ENCODE results near the gene THRB.

Gene THRB

DNA sequence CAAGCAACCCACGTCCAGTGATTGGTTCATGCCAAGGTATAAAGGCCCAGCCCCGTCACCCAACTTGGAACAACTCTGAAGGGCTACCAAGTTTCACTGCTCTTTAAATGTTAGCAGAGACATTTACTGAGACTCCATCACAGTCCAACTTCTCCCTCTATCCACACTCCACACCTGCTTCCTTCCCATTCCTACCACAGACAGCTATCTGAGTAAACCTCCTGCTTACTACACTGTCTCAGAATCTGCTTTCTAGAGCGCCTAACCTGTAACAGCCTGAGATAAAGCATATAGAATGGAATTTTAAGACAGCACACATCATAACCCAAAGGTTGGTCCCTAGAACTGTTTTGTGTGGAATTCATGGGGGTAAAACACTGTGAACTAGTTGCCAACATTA lies 106.5 kb downstream of the THRB start:
- 0 out of 2 replicates have a peak, but pooled peaks cover 3% of the 10 kb centered on the region for H3K36me3 ChIP-seq (ENCODE audit: insufficient read depth, low read length)
- no peak overlapping the region for H3K9ac ChIP-seq (ENCODE audit: low read depth, low read length)
- no peaks in the 10 kb centered on the region for H3K9me3 ChIP-seq (ENCODE audit: control insufficient read depth, insufficient read depth, low read length)
- H3K4me1 ChIP-seq (ENCODE audit: insufficient read depth, low read length), result no peaks in the 10 kb centered on the region; the same call in 1 of the 2 replicates

DNA sequence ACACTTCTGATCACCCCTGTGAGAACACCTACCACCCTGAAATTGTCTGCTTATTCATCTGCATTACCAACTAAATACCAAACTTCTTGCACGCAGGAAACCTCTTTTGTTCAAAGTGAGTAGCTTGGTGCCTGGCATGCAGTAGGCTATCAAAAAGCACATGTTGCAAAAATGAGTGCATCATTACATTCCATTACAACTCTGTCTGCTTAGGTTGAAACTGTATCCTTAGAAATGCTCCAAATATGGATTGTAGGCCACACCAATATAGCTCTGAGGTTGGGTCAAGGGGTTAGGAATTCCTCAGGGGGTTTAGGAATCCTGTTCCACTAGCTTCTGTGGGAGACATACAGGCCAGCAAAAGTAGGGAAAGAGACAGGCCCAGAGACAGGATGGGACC lies 107.2 kb downstream of the THRB start:
- no peaks in the 10 kb centered on the region; the same call in 1 of the 2 replicates for H3K4me1 ChIP-seq (ENCODE audit: insufficient read depth, low read length)
- 0 out of 2 replicates have a peak, but pooled peaks cover 3% of the 10 kb centered on the region for H3K36me3 ChIP-seq (ENCODE audit: insufficient read depth, low read length)
- H3K9me3 ChIP-seq (ENCODE audit: control insufficient read depth, insufficient read depth, low read length), result no peaks in the 10 kb centered on the region
- no peak overlapping the region for H3K9ac ChIP-seq (ENCODE audit: low read depth, low read length)

GRCh38 chr3:24387000-24387399 lies 107.7 kb downstream of the THRB start:
- H3K9ac ChIP-seq (ENCODE audit: low read depth, low read length), result no peak overlapping the region
- H3K36me3 ChIP-seq (ENCODE audit: insufficient read depth, low read length), result 0 out of 2 replicates have a peak, but pooled peaks cover 3% of the 10 kb centered on the region
- no peaks in the 10 kb centered on the region; the same call in 1 of the 2 replicates for H3K4me1 ChIP-seq (ENCODE audit: insufficient read depth, low read length)
- no peaks in the 10 kb centered on the region for H3K9me3 ChIP-seq (ENCODE audit: control insufficient read depth, insufficient read depth, low read length)

DNA sequence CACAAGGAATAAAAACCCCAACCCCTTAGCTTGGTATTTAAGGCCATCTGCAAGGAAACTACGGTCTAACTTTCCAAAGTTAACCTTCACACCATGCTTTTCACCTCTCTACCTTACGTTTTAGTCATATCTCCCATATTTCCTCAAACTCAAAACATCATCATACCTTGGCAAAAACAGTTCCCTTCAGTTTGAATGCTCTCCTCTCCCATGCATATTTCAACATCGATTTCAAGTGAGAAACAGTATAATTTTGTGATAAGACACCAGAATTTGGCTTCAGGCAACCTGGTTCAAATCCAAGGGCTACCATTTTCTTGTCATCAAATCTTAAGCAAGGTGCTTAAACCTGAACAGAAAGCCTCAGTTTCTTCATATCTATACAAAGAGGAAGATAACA lies 108.2 kb downstream of the THRB start:
- Histone ChIP-seq H3K4me1 (ENCODE audit: insufficient read depth, low read length) (no peaks in the 10 kb centered on the region; the same call in 1 of the 2 replicates), H3K36me3 (ENCODE audit: insufficient read depth, low read length) (0 out of 2 replicates have a peak, but pooled peaks cover 3% of the 10 kb centered on the region), H3K9me3 (ENCODE audit: control insufficient read depth, insufficient read depth, low read length) (no peaks in the 10 kb centered on the region), H3K9ac (ENCODE audit: low read depth, low read length) (no peak overlapping the region)

- Histone ChIP-seq H3K4me1 (ENCODE audit: insufficient read depth, low read length) (no peaks in the 10 kb centered on the region; the same call in 1 of the 2 replicates), H3K9ac (ENCODE audit: low read depth, low read length) (no peak overlapping the region), H3K9me3 (ENCODE audit: control insufficient read depth, insufficient read depth, low read length) (no peaks in the 10 kb centered on the region), H3K36me3 (ENCODE audit: insufficient read depth, low read length) (0 out of 2 replicates have a peak, but pooled peaks cover 3% of the 10 kb centered on the region)
These were observed 109.5 kb downstream of the THRB start for GRCh38 chr3:24385012-24385615.

- Histone ChIP-seq H3K9me3 (ENCODE audit: control insufficient read depth, insufficient read depth, low read length) (no peaks in the 10 kb centered on the region), H3K4me1 (ENCODE audit: insufficient read depth, low read length) (no peaks in the 10 kb centered on the region), H3K9ac (ENCODE audit: low read depth, low read length) (no peak overlapping the region), H3K36me3 (ENCODE audit: insufficient read depth, low read length) (0 out of 2 replicates have a peak, but pooled peaks cover 3% of the 10 kb centered on the region)
These were observed 112.0 kb downstream of the THRB start for GRCh38 chr3:24382647-24383046.

DNA sequence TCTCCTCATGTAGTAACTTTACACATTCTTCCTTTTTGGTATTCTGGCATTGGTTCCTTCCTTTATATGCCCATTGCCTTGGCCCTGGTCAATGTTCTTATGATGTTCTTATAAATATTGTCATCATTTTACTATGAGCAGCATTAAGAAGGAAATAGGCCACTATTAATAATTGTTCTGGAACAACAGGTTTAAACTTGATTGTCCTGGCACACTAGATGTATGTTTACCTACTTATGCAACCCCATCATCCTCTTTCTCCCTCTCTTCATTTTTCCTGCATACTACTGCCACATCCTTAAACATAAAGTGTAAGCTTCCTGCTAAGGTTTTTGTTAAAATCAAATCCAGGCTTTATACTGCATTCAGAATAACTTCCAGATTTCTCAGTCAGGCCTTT lies 114.7 kb downstream of the THRB start:
- no peaks in the 10 kb centered on the region for H3K9me3 ChIP-seq (ENCODE audit: control insufficient read depth, insufficient read depth, low read length)
- no peaks in the 10 kb centered on the region for H3K36me3 ChIP-seq (ENCODE audit: insufficient read depth, low read length)
- no peaks in the 10 kb centered on the region for H3K4me1 ChIP-seq (ENCODE audit: insufficient read depth, low read length)
- no peak overlapping the region for H3K9ac ChIP-seq (ENCODE audit: low read depth, low read length)

GRCh38 chr3:24378313-24378712 lies 116.3 kb downstream of the THRB start:
- Histone ChIP-seq H3K9ac (ENCODE audit: low read depth, low read length) (no peak overlapping the region), H3K4me1 (ENCODE audit: insufficient read depth, low read length) (no peaks in the 10 kb centered on the region; the same call in 1 of the 2 replicates), H3K36me3 (ENCODE audit: insufficient read depth, low read length) (no peaks in the 10 kb centered on the region), H3K9me3 (ENCODE audit: control insufficient read depth, insufficient read depth, low read length) (no peaks in the 10 kb centered on the region)

GRCh38 chr3:24377218-24377993 lies 117.2 kb downstream of the THRB start:
- Histone ChIP-seq H3K9me3 (ENCODE audit: control insufficient read depth, insufficient read depth, low read length) (no peaks in the 10 kb centered on the region), H3K36me3 (ENCODE audit: insufficient read depth, low read length) (no peaks in the 10 kb centered on the region), H3K4me1 (ENCODE audit: insufficient read depth, low read length) (no peaks in the 10 kb centered on the region; the same call in 1 of the 2 replicates), H3K9ac (ENCODE audit: low read depth, low read length) (no peak overlapping the region)

- Histone ChIP-seq H3K36me3 (ENCODE audit: insufficient read depth, low read length) (no peaks in the 10 kb centered on the region), H3K4me1 (ENCODE audit: insufficient read depth, low read length) (no peaks in the 10 kb centered on the region; the same call in 1 of the 2 replicates), H3K9me3 (ENCODE audit: control insufficient read depth, insufficient read depth, low read length) (no peaks in the 10 kb centered on the region)
These were observed 118.7 kb downstream of the THRB start for GRCh38 chr3:24375947-24376384.

DNA sequence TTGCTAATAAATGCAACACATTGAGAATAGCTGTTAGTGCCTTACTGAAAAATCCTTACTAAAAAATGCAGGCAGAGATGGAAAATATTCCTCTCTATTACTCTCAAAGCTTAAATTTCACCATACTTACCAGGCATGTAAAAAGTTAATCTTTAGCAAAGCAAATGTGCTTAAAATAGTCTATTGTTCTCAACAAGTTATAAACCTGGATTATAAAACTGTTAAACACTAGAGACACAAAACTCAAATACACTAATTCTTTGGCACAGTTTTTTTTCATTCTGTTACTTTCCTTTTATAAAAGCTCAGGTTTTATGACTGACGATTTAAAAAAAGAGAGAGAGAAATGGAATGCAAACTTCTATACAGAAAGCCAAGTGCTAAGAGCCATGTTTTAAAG lies 119.8 kb downstream of the THRB start:
- H3K4me1 ChIP-seq (ENCODE audit: insufficient read depth, low read length), result no peaks in the 10 kb centered on the region; the same call in 1 of the 2 replicates
- H3K9ac ChIP-seq (ENCODE audit: low read depth, low read length), result no peak overlapping the region
- no peaks in the 10 kb centered on the region for H3K36me3 ChIP-seq (ENCODE audit: insufficient read depth, low read length)
- H3K9me3 ChIP-seq (ENCODE audit: control insufficient read depth, insufficient read depth, low read length), result no peaks in the 10 kb centered on the region

More at GRCh38 chr3:24375947-24376384, 118.7 kb downstream of the THRB start:
- H3K9ac ChIP-seq (ENCODE audit: low read depth, low read length), result no peak overlapping the region

- H3K36me3 ChIP-seq (ENCODE audit: insufficient read depth, low read length), result no peaks in the 10 kb centered on the region
- no peaks in the 10 kb centered on the region; the same call in 1 of the 2 replicates for H3K4me1 ChIP-seq (ENCODE audit: insufficient read depth, low read length)
- no peaks in the 10 kb centered on the region for H3K9me3 ChIP-seq (ENCODE audit: control insufficient read depth, insufficient read depth, low read length)
- H3K9ac ChIP-seq (ENCODE audit: low read depth, low read length), result no peak overlapping the region
These were observed 121.3 kb downstream of the THRB start for GRCh38 chr3:24373198-24373959.

DNA sequence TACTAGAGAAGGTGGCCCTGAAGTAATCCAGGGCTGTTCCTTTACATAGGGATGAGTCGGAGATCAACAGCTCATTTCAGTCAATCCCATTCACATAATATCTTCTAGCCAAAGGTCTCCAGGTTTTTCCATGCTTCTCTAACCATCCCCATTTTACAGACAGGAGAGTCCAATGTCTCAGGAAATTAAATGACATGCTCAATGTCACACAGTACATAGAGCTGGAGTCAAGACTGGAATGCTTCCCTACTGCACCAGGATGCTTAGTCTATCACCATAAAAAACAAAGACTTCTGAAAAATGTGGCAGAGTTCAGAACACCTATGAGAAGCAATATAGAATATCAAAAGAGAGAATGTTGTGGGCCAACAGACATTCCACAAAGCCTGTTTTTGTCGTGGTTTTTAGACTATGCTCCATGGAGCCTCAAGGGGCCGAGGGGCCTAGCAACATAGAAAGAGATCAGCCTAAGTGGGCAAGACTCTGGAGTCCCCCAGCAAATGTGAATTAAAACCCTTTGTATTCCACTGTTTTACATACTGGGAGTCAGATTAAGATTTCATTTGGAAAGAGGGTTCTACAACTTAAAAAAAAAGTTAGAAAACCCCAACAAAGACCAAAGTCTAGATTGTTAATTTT lies 122.0 kb downstream of the THRB start:
- H3K9me3 ChIP-seq (ENCODE audit: control insufficient read depth, insufficient read depth, low read length), result no peaks in the 10 kb centered on the region
- H3K36me3 ChIP-seq (ENCODE audit: insufficient read depth, low read length), result no peaks in the 10 kb centered on the region
- no peak overlapping the region for H3K9ac ChIP-seq (ENCODE audit: low read depth, low read length)
- no peaks in the 10 kb centered on the region; the same call in 1 of the 2 replicates for H3K4me1 ChIP-seq (ENCODE audit: insufficient read depth, low read length)
